NCI-H2081 (cell line): Measurements from ENCODE around the gene SRR.
A peak's percentile ranks its signal among the peaks of the same experiment; 100 is the strongest.
"Not testable (repeated sequence)": the region's sequence is repeated elsewhere in the genome, so short reads cannot be mapped to it uniquely, and the experiment has no call there.

Experiments
- DNase-seq, 2 experiments: peaks; one replicate each; lab custom pipeline; 2025; lab: John Stamatoyannopoulos, UW

The SRR gene

DNA sequence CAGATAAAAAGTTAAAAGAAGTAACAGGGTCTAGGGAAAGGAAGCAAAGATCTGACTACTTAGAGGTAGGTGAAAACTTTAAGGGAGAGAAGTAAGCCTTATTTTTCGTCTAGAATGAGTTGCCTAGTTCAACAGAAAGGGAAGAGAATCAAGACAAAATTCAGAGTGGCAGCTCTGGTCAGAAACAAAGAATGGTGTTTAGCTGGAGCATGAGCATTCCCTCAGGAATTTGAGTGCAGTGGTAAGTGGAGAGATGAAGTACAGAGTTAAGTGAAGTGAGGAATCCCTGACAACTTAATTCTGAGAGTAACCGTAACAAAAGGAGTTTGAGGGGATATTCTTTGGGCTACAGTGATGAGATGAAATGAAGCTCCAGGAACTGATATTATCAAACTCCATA is 11.7 kb upstream of the SRR start:
- no peak for DNase-seq

DNA sequence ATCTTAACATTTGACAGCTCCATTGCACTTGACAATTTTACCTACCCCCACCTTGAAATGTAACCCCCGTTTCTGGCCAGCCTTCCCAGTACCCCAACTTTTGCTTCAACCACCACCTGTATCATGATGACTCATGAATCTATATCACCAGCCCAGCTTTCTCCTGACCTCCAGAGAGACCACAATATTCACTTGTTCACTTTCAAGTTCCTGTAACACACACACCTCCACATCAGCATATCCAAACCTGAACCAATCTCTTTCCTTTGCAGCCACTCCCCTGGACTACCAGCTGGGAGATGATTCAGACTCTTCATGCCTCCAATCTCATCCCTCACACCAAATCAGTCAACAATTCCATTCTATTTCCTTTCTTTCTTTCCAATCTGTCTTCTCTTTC is 8.2 kb upstream of the SRR start:
- no peak for DNase-seq

DNA sequence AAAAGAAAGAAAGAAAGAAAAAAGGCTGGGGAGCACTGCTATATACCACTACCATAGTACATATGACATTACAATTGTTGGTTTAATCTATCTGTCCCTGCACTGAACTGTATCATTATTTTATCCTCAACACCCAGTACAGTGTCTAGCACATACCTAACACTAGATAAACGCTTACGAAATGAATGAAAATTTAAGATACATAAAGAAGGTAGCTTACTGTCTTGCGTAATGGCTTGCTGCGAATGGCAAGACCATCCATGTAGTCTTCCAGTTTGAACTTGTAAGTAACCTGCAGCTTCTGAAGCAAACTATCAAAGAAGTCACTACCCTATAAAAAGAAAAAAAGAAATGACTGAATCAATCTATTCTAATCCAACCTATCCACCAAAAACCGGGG is 6.7 kb upstream of the SRR start:
- DNase-seq: no peak

DNA sequence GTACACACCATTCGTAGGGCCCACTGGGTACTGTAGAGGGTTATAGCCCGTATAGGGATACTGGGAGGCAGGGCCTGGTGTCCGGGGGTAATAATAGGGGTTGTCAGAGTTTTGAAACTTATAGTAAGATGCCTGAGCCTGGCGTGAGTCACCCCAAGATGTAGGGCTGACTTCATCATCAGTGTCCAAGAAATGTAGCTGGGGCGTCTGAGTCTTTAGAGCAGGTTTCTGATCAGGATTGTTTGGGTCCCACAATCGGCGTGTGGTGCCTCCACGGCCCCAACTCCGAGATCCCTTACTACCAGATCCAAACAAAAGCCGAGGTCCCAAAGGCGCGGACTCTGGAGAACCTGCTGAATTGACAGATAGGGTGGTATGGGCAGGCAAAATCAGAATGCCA is 4.6 kb upstream of the SRR start:
- DNase-seq: no peak

DNA sequence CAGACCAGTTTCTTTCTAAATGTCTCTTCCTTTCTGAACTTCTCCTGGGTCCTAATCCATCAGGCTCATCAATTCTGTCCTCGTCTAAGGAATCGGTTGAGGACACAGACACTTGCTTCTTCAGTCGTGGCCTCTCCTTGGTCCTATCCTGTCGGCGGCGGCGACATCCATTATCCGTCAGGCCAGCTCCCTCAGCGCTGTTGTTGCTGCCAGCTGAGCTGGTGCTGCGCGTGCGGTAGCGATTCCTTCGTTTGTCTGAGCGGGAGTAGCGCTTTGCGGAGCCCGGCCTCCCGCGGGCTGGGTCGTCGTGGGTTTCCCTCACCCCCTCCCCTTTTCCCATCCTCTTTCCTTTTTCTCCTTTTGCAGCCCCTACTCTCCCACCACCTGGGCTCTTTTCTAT is 4.0 kb upstream of the SRR start:
- DNase-seq: no peak

DNA sequence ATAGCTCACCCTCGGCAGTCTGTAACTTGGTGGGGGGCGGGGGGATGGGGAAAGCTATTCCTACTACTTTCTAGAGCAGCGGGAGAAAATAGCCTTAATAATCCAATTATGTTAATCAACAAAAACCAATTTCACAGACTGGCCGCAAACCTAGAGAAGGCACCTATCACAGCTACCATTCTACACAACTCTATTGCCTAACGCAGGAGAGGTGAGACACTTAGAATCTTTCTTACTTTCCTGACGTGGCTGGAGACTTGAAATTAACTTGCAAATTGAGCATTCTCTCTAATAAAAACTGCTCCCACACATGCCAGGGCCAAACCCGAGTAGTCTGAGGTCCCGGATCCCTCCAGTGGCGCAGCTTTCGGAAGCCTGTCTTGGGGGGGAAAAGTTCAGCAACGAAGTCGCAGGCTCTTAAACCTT is 959 bp upstream of the SRR start:
- no peak for DNase-seq

DNA sequence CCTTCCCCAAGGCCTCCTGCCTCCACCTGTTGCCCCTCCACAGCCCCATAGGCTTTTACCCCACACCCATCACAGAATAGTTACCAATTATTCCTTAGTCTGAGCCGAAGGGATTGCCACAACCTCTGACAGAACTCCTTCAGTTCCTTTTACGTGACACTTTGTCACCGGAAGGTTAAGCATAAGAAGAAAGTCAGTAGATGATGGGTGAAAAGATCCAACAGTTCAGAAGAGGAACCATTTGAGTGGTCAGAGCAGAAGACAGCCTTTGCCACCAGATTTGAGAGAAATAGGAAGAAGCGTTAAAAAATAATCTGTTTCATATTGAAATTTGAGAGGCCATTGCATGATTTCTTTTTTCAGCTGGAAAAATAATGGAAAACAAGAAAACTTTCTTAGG is 1.2 kb downstream of the SRR start:
- no peak for DNase-seq

DNA sequence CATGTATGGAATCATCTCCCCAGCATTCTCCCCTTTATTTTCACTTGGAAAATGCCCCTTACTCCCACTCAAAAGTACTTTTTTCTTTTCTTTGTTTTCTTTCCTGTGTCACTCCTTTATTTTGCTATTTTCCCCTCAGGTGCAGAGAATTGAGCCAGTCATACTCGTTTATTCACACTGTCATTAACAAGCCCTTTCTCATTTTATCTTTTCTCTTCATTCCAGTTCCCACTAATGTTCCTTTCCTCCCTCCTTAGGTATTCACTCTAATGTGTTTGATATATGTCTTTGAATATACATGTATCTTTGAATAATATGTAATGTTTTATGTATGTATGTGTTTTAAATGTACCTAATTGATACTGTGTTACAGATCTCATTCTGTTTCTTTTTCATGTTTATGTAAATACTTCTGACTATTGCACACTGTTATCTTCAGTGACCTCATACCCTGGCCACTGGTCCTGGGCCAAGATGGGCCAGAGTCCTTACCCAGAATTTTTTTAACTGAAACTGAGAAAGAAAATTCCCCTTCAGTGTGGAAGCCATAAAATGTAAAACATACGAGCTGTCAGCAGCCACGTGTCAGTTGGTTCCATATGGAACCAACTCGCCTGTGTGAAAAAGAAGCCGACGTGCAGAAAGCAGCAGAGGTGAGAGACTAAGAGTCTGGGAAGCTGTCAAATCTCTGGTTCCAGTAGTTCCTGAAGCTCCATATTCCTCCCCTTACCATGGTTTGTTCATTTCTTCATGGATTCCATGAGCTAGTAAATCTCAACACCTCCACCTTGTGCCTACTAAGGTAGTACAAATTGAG is 5.8 kb downstream of the SRR start:
- DNase-seq: no peak

DNA sequence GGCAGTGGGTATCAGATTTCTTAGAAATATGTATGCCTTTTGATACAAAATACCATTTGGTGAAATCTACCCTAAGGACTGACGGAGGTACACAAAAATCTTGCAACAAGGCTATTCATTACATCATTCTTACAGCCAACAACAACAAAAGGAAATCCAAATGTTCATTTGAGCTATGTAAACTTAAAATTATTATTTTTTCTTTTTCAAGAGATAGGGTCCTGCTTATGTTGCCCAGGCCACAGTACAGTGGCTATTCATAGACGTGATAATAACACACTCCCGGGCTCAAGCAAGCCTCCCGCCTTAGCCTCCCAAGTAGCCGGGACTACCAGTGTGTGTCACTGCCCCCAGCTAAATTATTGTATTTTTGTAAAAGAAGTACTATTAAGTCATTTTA is 9.0 kb downstream of the SRR start:
- DNase-seq: no peak

DNA sequence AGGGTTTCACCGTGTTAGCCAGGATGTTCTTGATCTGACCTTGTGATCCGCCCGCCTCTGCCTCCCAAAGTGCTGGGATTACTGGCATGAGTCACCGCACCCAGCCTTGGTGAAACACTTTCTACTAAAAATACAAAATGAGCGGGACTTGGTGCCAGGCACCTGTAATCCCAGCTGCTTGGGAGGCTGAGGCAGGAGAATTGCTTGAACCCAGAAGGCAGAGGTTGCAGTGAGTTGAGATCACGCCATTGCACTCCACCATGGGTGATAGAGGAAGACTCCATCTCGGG is 13.1 kb downstream of the SRR start:
- DNase-seq: not testable (repeated sequence)

DNA sequence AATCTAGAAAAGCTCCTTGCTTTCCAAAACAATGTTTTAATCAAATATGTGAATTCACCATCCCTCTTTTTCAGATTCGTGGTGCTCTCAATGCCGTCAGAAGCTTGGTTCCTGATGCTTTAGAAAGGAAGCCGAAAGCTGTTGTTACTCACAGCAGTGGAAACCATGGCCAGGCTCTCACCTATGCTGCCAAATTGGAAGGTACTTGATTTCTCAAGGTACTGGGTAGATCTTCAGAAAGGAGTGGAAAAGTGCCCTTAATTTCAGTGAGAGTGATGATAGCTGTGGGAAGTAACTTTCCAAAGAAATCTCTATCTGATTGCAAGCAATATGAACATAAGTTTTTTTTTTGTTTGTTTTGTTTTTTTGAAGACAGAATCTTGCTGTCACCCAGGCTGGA is 14.0 kb downstream of the SRR start:
- DNase-seq: no peak

DNA sequence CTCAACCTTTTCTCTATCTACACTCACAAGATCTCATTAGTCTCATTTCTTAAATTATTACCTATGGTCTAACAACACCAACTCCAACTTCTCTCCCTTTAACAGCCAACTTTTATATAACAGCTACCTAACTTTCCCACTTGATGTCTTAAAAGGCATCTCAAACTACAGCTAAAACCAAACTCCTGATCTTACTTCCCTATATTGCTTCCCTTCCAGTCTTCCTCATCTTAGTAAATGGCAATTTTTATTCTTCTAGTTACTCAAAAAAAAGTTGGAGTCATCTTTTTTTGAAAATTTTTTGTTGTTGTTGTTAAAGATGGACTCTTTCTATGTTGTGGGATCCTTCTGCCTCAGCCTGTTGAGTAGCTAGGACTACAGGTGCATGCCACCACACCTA is 15.3 kb downstream of the SRR start:
- DNase-seq: no peak

DNA sequence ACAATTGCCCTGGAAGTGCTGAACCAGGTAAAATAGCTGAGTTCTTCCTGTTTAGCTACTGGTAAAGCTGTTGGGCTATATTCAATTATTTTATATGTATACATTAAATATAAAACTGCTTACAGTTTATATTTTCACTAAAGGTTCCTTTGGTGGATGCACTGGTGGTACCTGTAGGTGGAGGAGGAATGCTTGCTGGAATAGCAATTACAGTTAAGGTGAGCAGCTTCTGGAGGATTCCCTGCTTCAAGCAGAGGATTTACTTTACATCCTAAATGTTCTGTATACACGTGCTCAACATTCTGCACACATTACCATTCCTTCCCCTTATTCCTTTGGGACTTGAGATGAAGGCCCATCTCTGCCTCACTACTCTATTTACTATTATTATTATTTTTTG is 17.6 kb downstream of the SRR start:
- no peak for DNase-seq

DNA sequence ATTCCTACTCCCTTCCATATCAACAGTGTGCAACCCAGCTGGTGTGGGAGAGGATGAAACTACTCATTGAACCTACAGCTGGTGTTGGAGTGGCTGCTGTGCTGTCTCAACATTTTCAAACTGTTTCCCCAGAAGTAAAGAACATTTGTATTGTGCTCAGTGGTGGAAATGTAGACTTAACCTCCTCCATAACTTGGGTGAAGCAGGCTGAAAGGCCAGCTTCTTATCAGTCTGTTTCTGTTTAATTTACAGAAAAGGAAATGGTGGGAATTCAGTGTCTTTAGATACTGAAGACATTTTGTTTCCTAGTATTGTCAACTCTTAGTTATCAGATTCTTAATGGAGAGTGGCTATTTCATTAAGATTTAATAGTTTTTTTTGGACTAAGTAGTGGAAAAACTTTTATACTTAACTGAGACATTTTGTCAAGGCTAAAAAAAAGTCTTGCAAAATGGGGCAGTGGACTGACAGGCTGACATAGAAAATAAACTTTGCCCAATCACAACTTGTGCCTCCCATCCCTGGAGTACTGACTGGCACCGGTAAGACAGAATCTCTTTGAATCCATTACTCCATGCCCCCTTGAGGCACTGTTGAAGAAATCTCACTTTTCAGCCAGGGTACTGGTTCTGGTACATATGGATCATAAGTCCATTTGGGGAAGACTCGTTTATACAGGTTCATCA is 20.0 kb downstream of the SRR start:
- no peak for DNase-seq

DNA sequence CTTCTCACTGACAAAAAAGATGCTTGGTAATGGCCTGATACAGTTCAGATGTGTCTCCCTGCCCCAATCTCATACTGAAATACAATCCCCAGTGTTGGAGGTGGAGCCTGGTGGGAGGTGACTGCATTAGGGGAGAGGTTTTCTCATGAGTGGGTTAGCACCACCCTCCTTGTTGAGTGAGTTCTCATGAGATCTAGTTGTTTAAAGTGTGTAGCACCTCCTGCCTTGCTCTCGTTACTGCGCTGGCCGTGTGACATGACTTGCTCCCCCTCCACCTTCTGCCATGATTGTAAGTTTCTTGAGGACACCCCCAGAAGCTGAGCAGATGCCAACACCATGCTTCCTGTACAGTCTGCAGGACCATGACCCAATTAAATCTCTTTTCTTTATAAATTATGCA is 27.6 kb downstream of the SRR start:
- no peak for DNase-seq

DNA sequence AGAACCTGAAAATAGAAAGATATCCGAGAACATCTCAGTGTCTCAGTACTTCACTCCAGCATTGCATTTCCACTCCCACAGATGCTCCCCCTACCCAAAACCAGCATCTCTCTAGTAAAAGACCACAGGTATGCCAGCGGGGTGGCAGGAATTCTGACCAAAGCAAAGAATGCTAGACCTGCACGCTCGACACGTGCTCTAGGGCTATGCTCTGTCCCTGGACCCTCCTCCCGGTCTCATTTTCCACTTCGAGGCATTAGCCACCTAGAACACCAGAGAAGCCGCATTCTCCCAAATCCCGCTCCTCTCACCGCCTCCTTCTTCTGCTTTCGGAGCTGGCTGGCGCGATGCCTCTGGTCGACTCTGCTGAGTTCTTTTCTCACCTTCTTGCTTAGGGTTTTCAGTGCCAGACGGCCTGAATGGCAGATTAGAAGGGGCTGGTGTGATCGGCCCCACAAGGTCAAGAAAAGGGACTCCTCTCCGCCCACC is 32.0 kb downstream of the SRR start:
- no peak for DNase-seq

DNA sequence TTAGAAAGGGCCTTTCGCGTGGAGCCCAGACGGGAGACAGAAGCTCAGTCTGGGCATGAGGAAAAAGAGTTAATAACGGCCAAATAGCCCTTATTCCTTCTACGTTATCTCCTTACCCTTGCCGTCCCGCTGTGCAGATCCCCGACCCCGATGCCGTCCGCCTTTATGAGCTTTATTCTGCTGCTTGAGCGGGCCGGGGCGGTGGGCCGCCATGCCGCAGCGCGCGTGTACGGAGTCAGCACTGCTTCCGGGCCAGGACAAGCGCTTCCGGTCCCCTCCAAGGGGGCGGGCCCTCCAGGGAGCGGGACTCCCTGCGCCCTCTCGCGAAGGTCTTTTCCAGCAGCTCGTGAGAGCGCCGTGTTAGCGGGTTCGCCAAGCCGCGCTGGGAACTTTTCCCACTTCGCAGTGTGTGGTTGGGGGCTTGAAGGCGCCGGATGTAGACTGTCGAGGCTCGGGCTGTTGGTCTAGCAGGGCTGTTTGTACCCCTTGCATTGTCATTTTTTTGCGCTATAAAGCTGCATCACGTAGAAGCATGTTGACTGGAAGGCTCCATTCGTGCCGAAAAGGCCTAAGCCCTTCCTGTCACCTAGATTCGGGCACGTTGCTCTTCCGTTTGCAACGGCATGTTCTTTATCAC is 32.6 kb downstream of the SRR start, which contains the start of gene TSR1:
TSS of gene TSR1 (minus strand) at position 243 of the 637 bp plus-strand sequence. CDS start at position 213, 30 bp downstream.
- DNase-seq: peak; percentile 79 to 87

DNA sequence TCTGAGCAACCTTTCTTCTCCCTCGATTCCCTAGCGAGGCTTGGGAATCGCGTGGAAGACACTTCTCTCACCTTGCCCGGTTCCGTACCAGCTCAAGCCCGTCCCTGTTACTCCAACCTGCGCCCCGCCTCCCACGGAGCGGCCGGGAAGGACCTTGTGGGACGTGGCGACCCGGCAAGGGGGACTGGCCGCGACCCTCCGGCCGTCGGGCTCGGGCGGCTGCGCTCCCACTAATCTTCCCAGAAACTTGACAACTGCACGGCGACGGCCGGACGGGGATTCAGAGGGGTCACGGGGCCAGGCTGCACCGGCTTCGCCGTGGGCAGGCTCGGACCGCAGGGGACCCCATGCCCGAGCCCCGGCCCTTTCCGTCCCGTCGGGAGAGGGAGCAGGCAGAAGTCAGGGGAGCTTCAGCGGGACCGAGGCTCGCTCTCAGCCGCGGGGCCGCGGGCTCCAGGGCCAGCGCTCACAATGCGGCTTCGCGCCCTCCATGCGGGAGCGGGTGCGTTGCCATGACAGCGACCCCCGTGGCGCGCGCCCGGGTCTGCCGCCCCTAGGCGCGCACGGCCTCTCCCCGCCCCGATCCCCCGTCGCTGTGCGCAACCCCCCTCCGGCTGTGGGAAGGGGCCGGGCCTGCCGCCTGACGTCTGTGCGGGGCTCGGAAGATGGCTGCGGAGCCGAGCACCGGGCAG is 33.2 kb downstream of the SRR start, which contains the start of gene SGSM2:
TSS of gene SGSM2 (plus strand) at position 650 of the 692 bp plus-strand sequence. CDS start 188 bp downstream, outside the sequence.
- peak; percentile 52 to 65 for DNase-seq

DNA sequence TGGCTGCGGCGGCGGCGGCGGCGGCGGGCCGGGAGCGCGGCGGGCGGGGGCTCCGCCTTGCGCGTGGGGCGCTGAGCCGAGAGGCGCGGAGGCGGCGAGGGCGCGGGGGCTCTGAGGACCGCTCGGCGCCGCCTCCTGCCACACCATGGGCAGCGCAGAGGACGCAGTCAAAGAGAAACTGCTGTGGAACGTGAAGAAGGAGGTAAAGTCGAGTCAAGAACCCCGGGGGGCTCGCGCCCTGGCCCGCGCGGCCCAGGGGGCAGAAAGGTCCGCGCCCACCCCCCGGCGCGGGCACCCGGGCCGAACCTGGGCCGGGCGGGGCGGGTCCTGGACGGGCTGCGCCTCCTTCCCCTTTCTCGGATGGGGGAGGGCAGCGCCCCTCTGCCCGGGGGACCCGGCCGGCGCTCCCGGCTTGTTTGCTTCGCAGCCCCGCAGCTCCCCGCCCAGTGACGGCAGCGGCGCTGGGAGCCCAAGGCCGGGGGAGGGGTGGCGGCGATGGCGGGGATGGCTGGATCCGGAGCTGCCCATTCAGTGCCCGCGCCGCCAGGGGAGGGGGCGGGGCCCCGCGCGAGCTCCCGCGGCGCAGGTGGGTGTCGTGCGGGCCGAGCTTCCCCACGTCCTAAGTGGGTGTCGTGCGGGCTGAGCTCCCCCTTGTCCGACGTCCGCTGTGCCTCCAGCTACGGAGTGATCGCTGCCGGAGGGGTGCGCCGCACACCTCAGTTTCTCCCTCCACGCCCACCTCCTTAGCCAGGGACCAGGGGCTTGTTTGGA is 34.0 kb downstream of the SRR start:
- DNase-seq: peak in 1 of 2 experiments; percentile 37

DNA sequence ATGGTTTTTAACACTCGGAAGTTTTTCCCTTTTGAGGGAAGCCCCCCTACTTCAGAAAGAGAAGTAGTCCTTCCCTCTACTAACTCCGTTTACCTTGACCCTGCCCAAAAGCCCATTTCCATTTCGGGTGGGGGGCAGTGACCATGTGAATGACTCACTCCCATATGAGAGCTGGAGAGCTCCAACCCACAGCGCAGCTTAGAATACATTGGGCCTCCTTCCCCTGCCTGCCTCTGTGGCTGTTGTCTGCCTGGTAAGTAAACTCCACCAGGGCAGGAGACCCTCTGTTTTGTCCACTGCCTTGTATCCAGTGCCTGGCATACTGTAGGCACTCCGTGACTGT is 34.5 kb downstream of the SRR start:
- no peak for DNase-seq

DNA sequence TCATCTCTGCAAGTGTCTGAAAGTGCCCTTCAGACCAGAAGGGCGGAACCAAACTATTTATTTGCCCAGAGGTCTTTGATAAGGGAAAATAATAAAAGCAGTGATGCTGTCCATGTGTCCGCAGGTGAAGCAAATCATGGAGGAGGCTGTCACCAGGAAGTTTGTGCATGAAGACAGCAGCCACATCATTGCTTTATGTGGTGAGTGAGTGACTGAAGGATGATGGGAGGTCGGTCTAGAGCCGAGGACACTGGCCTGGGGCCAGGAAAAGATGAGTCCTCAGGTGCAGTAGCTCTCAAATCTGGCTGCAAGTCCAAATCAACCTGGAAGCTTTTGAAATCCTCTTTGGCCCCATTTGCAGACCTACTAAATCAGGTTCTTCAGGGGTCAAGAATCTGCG is 39.7 kb downstream of the SRR start:
- DNase-seq: no peak

DNA sequence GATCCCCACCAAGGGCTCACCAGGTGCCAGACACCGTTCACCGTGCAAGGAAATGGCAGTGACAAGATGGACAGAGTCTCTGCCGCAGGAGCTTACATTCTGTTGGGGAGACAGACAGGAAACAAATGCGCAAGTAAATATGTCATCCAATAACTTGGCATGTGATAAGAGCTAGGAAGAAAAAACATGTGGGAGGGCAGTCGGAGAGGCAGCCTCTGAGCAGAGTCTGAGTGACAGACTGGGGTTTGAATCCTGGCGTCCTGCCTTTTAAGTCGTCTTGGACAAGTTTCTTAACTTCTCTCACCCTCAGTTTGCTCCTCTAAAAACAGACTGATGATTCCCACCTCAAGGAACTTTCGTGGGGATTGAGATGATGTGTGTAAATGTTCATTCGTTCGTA is 40.8 kb downstream of the SRR start:
- DNase-seq: no peak
